Activated T-cell treated with anti-CD3 and anti-CD28 coated beads for 48 hours (primary cell): ENCODE data around the gene ABCA13.

ENCODE experiments used
- DNase-seq: peaks from one replicate; pipeline ENCODE4 v3.0.0-alpha.2; 2020; ENCODE audit warnings: low read depth

ABCA13 gene

GRCh38 chr7:48381571-48381970 lies 210.3 kb downstream of the ABCA13 start:
- DNase-seq, result no peak

- no peak for DNase-seq
These were observed 213.0 kb downstream of the ABCA13 start for GRCh38 chr7:48384180-48384752.

GRCh38 chr7:48387932-48388331 lies 216.7 kb downstream of the ABCA13 start:
- DNase-seq, result no peak

- no peak for DNase-seq
These were observed 217.7 kb downstream of the ABCA13 start for GRCh38 chr7:48388911-48389310.

GRCh38 chr7:48389977-48390376 lies 218.7 kb downstream of the ABCA13 start:
- DNase-seq, result no peak

- no peak for DNase-seq
These were observed 219.4 kb downstream of the ABCA13 start for GRCh38 chr7:48390388-48391327.

GRCh38 chr7:48398191-48398590 lies 226.9 kb downstream of the ABCA13 start:
- DNase-seq, result no peak

GRCh38 chr7:48402721-48403120 lies 231.5 kb downstream of the ABCA13 start:
- no peak for DNase-seq

GRCh38 chr7:48408731-48409130 lies 237.5 kb downstream of the ABCA13 start:
- no peak for DNase-seq

- DNase-seq, result no peak
These were observed 240.4 kb downstream of the ABCA13 start for GRCh38 chr7:48411619-48412018.

GRCh38 chr7:48414011-48414732 lies 242.9 kb downstream of the ABCA13 start:
- DNase-seq, result no peak

GRCh38 chr7:48416327-48416908 lies 245.2 kb downstream of the ABCA13 start:
- no peak for DNase-seq

GRCh38 chr7:48419401-48419800 lies 248.1 kb downstream of the ABCA13 start:
- no peak for DNase-seq

GRCh38 chr7:48420206-48420605 lies 248.9 kb downstream of the ABCA13 start:
- DNase-seq, result no peak

GRCh38 chr7:48421357-48421756 lies 250.1 kb downstream of the ABCA13 start:
- no peak for DNase-seq

GRCh38 chr7:48424731-48425130 lies 253.5 kb downstream of the ABCA13 start:
- no peak for DNase-seq

- no peak for DNase-seq
These were observed 255.2 kb downstream of the ABCA13 start for GRCh38 chr7:48426331-48426965.

GRCh38 chr7:48426966-48427555 lies 255.8 kb downstream of the ABCA13 start:
- DNase-seq, result no peak

- no peak for DNase-seq
These were observed 256.4 kb downstream of the ABCA13 start for GRCh38 chr7:48427671-48428070.

GRCh38 chr7:48428091-48428684 lies 256.9 kb downstream of the ABCA13 start:
- DNase-seq, result no peak

- DNase-seq, result no peak
These were observed 257.9 kb downstream of the ABCA13 start for GRCh38 chr7:48429117-48429516.
